Brain microvascular endothelial cell (primary cell): ENCODE measurements around the gene TCERG1.
A peak's percentile ranks its signal among the peaks of the same experiment; 100 is the strongest.

Experiments used
- DNase-seq: peaks from one replicate; pipeline ENCODE4 v3.0.0-alpha.2; 2020
- H3K27ac ChIP-seq: fragments of 250-450 bp; sonication (Bioruptor Pico); 2 replicates; pipeline ENCODE4 v1.5.1; 2020; ENCODE audit warnings: mild to moderate bottlenecking, moderate library complexity
- H3K27me3 ChIP-seq: fragments of 250-450 bp; sonication (Bioruptor Pico); replicated peaks from 2 replicates; pipeline ENCODE4 v1.5.1; 2020; ENCODE audit warnings: mild to moderate bottlenecking
- H3K36me3 ChIP-seq: fragments of 250-450 bp; sonication (Bioruptor Pico); replicated peaks from 2 replicates; pipeline ENCODE4 v1.5.1; 2020; ENCODE audit warnings: mild to moderate bottlenecking
- H3K4me3 ChIP-seq: 2 replicates; pipeline ENCODE4 v1.5.1; 2011; ENCODE audit warnings: low read depth, mild to moderate bottlenecking, control low read depth, low read length, moderate library complexity
- in situ Hi-C: cut with HindIII; loops from 2 replicates; pipeline ENCODE4 v1.10.0; 2017; ENCODE audit warnings: low sequenced_read_pairs, low pct_ligation_motif_present
- TF ChIP-seq, protein P1 (sequence below): IDR thresholded peaks from 2 replicates; pipeline ENCODE4 v1.5.1; 2011; ENCODE audit warnings: low read depth, mild to moderate bottlenecking, moderate library complexity, low read length, control low read depth, inconsistent platforms; ENCODE audit errors: missing control alignments

The TCERG1 gene

DNA sequence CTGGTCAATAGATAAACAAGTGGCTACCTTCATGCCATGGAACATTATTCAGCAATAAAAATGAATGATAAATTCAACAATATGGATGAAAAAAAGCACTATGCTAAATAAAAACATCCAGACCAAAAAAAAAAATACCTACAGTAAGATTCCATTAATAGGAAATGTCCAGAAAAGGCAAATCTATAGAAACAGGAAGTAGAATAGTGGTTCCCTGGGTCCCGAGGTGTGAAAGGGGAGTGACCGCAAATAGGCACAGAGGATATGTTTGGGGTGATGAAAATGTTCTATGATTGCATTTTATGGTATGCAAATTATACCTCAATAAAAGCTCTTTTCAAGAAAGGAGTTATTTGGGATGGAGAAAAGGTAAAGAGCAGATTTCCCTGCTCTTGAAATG is 72.4 kb downstream of the TCERG1 start:
- H3K27me3 ChIP-seq, result no peaks in the 10 kb centered on the region
- no peak overlapping the region for H3K27ac ChIP-seq
- TF ChIP-seq, protein P1, sequence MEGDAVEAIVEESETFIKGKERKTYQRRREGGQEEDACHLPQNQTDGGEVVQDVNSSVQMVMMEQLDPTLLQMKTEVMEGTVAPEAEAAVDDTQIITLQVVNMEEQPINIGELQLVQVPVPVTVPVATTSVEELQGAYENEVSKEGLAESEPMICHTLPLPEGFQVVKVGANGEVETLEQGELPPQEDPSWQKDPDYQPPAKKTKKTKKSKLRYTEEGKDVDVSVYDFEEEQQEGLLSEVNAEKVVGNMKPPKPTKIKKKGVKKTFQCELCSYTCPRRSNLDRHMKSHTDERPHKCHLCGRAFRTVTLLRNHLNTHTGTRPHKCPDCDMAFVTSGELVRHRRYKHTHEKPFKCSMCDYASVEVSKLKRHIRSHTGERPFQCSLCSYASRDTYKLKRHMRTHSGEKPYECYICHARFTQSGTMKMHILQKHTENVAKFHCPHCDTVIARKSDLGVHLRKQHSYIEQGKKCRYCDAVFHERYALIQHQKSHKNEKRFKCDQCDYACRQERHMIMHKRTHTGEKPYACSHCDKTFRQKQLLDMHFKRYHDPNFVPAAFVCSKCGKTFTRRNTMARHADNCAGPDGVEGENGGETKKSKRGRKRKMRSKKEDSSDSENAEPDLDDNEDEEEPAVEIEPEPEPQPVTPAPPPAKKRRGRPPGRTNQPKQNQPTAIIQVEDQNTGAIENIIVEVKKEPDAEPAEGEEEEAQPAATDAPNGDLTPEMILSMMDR, result no peak
- in situ Hi-C loops, result no loop called here
- H3K4me3 ChIP-seq, result no peak overlapping the region
- no peak for DNase-seq
- H3K36me3 ChIP-seq, result no peaks in the 10 kb centered on the region

DNA sequence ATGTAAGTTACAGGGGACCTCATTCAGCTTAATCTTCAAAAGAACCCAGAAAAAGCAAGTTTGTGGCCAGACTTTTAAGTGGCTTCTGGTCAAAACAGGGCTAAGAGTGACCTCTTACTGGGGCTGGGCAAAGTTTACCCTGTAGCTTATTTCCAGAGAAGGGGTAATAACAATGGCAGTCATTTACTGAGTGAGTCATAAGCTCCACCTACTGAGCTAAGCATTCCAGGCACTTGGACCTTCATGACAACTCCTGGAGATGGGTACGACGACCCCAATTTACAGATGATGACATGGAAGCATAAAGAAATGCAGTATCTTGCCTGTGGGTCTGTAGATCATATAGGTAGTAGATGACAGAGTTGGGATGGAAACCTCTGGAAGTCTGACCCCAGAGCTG is 73.6 kb downstream of the TCERG1 start:
- no peak for DNase-seq
- H3K27me3 ChIP-seq, result no peaks in the 10 kb centered on the region
- in situ Hi-C loops, result no loop called here
- H3K4me3 ChIP-seq, result no peak overlapping the region
- H3K36me3 ChIP-seq, result no peaks in the 10 kb centered on the region
- H3K27ac ChIP-seq, result no peak overlapping the region
- TF ChIP-seq, protein P1, result no peak

DNA sequence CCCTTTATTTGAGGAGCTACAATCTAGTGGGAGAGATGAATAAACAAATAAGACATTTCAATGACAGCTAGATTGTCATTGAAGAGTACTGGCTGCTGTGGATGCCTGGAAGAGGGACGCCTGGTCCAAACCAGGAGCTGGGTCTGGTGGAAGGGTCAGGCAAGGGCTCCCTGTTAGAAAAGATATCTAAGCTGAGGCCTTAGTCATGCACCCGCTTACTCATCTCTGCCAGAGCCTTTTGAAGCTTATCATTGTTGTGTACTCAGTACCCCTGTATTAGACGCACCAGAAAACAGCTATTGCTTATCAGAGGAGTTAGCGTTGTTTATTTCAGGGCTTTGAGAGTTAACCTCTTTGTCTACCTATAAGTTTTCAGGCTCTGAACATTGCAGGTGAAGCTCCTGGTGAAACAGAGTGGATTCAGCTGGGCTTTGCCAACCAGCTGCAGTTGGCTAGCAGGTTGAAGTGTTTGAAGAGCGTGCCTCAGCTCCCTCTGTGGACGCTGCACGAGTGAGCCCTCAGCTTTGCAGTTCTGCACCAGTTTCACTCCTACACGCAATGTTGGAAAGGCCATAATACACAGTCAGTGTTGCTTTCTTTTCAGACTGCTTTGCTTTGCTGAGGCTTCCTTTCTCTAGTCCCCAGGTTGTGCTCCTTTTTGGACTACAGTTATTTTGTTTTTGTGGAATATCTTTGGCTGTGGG is 74.4 kb downstream of the TCERG1 start:
- in situ Hi-C loops, result no loop called here
- H3K27ac ChIP-seq, result no peak overlapping the region
- DNase-seq, result no peak

DNA sequence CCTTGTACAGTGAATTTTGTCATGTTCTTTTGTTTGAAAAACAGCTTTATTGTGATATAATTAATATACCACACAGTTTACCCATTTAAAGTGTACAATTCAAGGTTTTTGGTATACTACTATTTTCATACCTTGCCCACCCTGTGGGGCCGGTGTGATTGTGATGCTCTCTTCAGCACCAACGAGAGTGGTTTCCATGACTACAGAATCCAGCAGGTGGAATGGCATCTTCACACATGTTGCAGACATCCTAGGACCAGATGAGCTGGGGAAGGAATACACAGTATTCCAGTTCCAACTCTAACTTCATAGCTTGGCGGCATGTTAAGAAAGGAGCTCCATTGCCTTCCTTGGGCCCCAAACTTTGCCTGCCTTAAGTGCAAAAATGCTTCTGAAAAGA is 76.6 kb downstream of the TCERG1 start:
- in situ Hi-C loops, result no loop called here
- H3K27ac ChIP-seq, result no peak overlapping the region
- H3K27me3 ChIP-seq, result no peaks in the 10 kb centered on the region
- H3K4me3 ChIP-seq, result no peak overlapping the region
- DNase-seq, result no peak
- TF ChIP-seq, protein P1, result no peak
- no peaks in the 10 kb centered on the region for H3K36me3 ChIP-seq

More for the DNA sequence above, 74.4 kb downstream of the TCERG1 start:
- TF ChIP-seq, protein P1, result no peak
- Histone ChIP-seq H3K27me3 (no peaks in the 10 kb centered on the region), H3K4me3 (no peak overlapping the region), H3K36me3 (no peaks in the 10 kb centered on the region)

DNA sequence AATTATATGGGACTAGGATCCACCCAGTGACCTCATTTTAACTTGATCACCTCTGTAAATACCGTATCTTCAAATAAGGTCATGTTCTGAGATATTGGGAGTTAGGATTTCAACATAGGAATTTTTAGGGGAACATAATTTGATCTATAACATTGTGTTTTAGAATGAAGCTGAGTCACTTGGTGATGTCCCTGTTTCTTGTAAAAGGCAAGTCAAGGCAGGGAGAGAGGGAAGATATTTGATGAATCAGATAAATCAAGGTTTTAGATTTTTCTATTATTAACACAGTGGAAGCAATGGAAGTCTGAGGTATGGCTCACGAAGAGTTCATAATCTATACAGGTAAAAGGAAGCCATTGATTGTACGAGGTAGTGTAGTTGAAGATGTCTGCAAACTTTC is 80.7 kb downstream of the TCERG1 start:
- in situ Hi-C loops, result loop anchor here (25.0 kb wide), 1 partner anchor 660 kb away; no protein-coding TSS in a partner anchor
- H3K36me3 ChIP-seq, result no peaks in the 10 kb centered on the region
- no peaks in the 10 kb centered on the region for H3K27me3 ChIP-seq
- TF ChIP-seq, protein P1, result no peak
- H3K4me3 ChIP-seq, result no peak overlapping the region
- no peak for DNase-seq
- H3K27ac ChIP-seq, result no peak overlapping the region

DNA sequence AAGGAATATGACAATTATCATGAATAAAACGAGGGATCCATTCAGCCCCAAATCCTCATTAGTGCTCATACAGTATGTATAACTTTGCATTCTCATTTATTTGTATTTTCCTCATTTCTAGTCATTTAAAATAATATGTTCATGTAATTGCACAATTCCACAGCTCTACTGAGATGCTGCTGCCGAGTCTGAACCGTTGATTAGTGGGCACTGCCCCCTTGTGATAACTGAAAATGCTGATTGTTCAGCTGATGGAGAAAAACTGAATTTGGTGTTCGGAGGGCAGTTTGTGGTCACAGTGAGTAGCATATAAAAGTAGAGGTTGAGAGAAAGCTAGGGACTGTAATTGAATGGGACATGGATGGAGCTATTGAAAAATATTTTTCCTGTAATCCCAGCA is 81.1 kb downstream of the TCERG1 start:
- Histone ChIP-seq H3K27me3 (no peaks in the 10 kb centered on the region), H3K4me3 (no peak overlapping the region), H3K27ac (no peak overlapping the region), H3K36me3 (no peaks in the 10 kb centered on the region)
- no peak for DNase-seq
- TF ChIP-seq, protein P1, result peak; percentile 45
- in situ Hi-C loops, result loop anchor here (25.0 kb wide), 1 partner anchor 659 kb away; no protein-coding TSS in a partner anchor
